GM18519 (cell line): ENCODE data around the gene SPAG17.

Source experiments
- ATAC-seq: cut with Tn5 transposase; IDR thresholded peaks from one replicate; pipeline ENCODE4 v1.9.1; 2021; ENCODE audit warnings: mild to moderate bottlenecking, moderate library complexity; ENCODE audit not compliant: unreplicated experiment, low FRiP score

SPAG17 gene

GRCh38 chr1:118007391-118007790 lies 177.6 kb downstream of the SPAG17 start:
- no peak for ATAC-seq

DNA sequence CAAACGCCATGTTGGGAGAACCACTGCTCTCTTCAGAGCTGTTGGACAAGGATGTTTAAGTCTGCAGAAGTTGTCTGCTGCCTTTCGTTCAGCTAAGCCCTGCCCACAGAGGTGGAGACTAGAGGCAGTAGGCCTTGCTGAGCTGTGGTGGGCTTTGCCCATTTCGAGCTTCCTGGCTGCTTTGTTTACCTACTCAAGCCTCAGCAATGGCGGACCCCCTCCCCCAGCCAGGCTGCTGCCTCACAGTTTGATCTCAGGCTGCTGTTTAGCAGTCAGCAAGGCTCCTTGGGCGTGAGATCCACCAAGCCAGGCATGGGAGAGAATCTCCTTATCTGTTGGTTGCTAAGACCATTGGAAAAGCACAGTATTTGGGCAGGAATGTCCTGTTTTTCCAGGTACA lies 180.7 kb downstream of the SPAG17 start:
- ATAC-seq = no peak

- peak; percentile 82 for ATAC-seq
These were observed 199.1 kb downstream of the SPAG17 start for GRCh38 chr1:117985973-117986372.

DNA sequence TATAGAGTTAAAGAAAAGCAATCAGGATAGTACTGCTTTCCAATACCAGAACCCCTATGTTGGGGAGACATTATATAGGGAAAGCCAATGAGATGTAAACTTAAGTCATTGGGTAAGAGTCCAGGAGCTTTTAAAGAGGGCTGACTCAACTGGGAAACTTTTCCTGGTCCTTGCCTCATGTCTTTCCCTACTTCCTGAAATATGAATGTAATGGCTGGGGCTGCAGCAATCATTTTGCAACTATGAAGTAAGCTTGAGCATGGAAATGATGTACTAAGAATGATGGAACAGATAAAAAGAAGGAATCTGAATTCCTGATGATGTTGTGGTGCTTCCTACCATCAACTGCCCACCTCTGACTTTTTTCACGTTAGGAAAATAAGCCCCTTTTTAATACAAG lies 199.8 kb downstream of the SPAG17 start:
- ATAC-seq = no peak

DNA sequence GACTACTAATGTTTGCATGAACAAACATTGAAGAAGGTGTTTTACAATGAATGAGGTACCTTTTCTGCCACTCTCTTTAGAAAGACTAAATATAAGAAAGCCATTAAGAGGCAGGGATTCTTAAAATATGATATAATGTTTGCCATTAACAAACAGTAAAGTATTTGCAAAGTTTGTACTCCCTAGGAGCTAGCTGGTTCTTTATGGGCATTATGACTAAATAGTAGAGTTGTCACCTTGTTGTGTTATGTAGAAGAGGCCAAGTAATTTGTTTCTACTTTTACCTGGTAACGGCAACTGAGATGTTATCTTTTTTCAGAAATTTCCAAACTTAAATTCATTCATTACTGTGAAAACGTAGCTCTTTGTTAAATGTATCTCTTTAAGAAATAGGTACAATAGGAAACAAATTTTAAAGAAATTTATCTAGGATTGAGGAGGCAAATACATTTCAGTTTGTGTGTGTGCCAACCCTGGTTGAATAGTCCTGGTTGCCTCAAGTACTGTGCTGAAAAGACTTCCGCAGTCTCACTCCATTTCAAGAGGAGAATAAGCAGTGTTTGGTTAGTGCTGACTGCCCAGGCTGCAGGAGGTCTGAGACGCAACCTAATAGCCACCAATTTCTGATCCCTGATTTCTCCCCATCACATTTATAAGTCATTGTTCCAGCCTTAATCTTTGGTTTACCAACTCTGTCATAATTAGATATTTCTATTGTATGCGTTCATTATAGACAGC lies 203.4 kb downstream of the SPAG17 start:
- no peak for ATAC-seq

DNA sequence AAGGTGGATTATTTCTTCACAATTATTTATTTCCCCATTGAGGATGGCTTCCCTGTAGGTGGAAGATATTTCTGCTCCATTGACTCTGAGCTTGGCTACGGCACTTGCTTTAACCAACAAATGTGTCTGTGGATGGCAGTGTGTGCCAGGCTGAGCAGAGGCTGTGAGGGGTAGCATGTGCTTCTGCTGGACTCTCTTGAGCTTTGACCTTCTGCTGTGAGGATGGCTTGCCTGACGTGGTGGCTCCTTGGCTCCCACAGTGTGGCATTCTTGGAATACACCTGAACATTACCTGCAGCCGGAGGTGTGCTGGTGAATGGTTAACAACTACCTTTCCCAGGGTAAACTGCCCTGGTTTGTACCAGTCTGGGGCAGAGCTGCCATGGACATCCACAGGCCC lies 208.6 kb downstream of the SPAG17 start:
- no peak for ATAC-seq

DNA sequence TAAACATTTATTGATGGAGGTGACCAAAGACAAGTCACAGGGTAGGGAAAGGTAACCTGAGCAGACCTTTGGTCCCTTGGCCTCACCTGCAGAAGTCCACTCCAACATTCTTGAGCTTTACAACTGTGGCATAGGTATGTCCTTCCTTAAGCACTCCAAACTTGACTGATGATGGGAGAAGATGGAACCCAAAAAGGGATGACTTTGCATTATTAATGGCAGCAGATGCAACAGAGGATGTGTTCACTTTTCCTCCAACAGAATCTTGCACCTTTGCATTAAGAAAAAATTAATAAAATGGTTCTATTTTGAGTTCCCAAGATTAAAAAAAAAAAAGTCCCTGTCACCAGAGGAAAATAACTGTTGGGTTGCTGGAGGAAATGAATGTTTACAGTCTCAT lies 213.3 kb downstream of the SPAG17 start:
- ATAC-seq = no peak

DNA sequence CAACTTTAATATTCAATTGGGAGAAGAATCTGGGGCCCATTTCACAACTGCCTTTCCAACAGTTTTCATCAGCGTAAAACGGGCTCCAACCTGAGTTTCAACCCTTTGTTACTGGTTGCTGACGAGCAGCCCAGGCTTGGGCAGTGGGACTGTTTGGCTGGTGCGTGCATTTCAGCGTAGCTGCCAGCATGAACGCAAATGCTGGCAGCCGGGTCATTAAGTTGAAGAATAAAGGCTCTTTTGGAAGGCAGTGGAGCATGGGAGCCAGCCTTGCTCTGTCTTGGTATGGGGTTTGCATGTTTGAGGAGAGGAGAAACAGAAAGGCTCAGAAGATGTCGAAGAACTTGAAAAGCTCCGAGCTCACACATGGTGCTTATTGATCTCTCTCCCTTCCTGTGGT lies 214.8 kb downstream of the SPAG17 start:
- ATAC-seq = no peak

GRCh38 chr1:117967881-117968280 lies 217.1 kb downstream of the SPAG17 start:
- ATAC-seq = no peak

- no peak for ATAC-seq
These were observed 217.6 kb downstream of the SPAG17 start for GRCh38 chr1:117967477-117967876.

DNA sequence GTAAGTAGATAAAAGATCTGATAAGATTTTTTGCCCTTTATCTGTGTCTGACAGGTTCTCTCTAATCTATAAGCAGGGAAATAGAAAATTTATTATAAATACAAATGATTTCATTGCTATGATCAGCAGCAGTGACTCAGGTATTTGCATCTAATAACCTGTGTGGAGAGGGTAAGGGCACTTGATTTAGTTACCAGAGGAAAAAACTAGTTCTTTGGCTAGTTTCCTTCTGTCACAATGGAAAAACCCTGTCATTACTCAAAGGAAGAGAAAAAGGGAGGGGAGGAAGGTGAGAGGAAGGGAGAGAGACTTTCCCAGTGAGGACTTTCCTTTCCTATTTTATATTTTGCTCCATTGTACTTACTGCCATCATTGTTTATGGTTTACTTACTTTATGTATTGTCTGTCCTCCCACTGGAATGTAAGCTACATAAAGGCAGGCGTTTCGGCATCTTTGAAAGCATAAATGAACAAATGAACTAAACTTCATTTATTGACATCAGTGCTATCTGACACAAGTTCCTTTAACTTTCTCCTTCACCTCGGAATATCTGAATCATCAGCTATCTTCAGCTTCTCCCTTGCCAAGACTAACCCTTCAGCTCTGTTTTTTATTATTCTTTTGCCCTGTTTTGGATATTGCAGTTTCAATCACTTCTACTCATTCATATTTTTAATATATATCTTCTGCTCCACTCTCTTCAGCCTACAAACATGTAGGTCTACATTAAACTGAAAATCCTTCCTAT lies 220.6 kb downstream of the SPAG17 start:
- no peak for ATAC-seq

DNA sequence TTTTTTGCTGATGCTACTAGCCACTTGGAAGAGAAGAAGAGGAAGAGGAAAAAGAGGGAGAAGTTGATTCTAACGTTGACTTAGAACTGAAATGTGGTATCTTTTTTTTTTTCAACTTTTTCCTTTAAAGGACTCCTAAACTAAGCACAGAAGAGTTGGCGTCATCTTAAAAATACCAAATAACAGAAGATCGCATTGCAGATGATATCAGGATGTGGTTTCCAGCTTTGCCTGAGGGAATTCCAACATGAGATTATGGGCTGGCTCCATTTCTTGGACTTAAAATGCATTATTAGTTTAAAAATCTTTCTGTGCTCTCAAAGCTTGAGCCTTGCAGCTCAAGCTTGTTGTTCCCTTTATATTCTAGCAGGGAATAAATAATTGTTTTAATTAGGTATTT lies 225.7 kb downstream of the SPAG17 start:
- no peak for ATAC-seq

GRCh38 chr1:117952386-117952785 lies 232.6 kb downstream of the SPAG17 start:
- no peak for ATAC-seq

DNA sequence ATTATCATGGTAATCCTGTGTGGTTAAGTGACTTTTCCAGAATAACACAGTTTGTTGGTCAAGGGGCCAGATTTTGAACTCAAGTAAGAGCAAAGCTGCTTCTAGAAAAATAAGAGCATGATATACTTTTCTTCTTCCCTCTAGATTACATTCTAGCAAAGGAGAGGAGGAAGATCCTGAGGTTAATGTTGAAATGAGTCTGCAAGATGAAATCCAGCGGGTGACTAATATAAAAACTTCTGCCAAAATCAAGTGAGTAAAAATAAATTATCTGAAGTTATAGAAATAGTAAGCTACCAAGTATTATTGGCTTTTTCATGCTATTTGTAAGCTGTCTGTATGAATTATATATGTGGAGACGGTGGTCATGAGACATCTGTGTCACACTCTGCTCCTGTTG lies 242.7 kb downstream of the SPAG17 start:
- no peak for ATAC-seq

DNA sequence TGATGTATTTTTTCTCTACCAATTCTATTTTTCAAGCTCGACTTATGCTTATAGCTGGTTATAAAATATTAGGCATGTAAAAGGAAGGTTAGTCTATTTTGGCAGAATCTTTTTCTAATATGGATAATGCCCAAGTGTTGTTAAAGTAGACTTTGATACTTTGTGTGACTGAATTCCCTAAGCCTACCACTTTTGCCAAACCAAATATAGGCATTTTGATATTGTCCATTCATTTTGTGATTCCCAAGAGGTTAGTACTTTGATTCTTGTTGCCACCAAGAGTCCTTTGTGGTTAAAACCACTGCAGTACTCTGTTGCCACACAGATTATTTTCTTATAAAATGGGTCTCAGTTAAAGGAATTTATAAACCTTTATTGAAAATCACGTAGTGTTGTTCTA lies 251.3 kb downstream of the SPAG17 start:
- ATAC-seq = no peak

DNA sequence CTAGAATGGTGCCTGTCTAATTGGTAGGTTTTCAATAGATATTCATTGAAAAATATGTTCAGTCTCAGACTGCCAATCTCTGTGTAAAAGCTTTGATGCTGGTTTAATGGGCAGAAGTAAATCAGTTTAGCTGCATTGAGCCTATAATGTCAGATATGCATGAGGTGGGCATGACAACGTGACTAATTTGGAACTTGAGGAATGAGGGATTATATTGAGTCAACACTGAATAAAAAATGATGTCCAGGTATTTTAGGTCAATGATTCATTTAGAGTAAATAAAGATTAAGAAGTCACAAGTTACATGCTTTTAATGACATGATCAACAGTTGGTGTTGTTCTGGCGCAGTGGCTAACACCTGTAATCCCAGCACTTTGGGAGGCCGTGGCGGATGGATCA lies 252.5 kb downstream of the SPAG17 start:
- no peak for ATAC-seq

- ATAC-seq = no peak
These were observed 254.5 kb downstream of the SPAG17 start for GRCh38 chr1:117930484-117930883.

DNA sequence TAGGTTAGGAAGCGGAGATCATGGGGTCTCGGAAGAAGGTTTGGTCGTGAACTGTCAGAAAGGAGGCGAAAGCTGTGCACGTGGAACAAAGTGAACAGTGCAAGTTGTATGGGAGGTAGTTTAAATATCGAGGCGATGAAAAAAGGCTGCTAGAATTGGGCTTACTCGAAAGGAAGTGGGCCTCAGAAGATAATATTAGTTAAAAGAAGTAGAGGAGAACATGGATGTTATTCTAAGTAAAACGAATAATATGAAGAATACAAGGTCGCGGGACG lies 254.9 kb downstream of the SPAG17 start:
- no peak for ATAC-seq

DNA sequence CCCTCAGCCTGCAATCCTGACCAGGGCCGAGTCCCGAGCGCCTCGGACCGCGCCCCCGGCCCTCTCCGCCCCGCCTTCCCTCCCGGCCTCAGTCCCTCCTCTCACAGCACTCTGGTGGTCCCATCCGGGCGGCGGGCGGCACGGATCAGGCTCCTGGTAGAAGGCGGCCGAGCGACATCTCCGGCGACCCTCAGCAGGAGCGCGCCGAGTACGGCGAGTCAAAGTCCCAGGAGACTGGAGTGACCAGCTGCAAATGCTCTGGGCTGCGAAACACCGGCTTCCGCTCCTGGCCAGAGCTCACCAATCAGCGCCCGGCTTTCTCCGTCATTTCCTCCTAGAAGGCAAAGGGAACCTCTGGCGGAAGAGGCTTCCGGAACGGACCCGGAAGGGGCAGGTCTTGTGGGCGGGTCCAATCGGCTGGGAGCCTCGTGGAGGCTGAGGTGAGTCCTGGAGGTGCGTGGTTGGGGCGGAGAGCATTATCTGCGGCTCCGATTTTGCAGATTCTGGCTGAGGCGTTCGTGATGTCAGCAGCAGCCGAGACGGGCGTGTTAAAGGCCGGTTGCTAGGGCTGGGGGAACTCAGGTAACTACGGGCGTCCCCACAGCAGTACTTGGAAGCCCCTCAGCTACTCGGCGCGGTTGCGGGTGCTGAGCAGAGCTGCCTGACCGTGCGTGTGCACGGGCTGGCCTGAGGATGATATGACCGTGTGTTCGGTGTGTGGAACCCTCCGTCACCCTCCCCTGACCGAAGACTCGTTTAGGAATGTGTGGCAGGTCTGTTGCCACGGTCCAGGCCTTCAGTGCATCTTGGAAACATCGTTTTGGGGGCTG lies 255.5 kb downstream of the SPAG17 start, which contains the start of the genes GDAP2 and WDR3:
GDAP2 (minus strand) TSS at position 279 of the 830 bp plus-strand sequence. CDS start 9,264 bp downstream, outside the sequence.
WDR3 (plus strand) TSS at position 397 of the 830 bp plus-strand sequence. CDS start 3,581 bp downstream, outside the sequence.
- peak; percentile 95 for ATAC-seq

- peak; percentile 28 for ATAC-seq
These were observed 256.1 kb downstream of the SPAG17 start for GRCh38 chr1:117928881-117929342.

GRCh38 chr1:117925981-117926380 lies 259.0 kb downstream of the SPAG17 start:
- no peak for ATAC-seq
